ENCODE measurements around the gene GRK6. TPM values are rescaled to one million over a fixed set of nuclear protein-coding genes. Genes with fewer than 3 reads are reported as not detected.

Gene GRK6
- total and polyA plus RNA-seq, 2 of the 4 experiments (the other 2 are of a cell fraction), result 25.3 to 30.1 TPM

DNA sequence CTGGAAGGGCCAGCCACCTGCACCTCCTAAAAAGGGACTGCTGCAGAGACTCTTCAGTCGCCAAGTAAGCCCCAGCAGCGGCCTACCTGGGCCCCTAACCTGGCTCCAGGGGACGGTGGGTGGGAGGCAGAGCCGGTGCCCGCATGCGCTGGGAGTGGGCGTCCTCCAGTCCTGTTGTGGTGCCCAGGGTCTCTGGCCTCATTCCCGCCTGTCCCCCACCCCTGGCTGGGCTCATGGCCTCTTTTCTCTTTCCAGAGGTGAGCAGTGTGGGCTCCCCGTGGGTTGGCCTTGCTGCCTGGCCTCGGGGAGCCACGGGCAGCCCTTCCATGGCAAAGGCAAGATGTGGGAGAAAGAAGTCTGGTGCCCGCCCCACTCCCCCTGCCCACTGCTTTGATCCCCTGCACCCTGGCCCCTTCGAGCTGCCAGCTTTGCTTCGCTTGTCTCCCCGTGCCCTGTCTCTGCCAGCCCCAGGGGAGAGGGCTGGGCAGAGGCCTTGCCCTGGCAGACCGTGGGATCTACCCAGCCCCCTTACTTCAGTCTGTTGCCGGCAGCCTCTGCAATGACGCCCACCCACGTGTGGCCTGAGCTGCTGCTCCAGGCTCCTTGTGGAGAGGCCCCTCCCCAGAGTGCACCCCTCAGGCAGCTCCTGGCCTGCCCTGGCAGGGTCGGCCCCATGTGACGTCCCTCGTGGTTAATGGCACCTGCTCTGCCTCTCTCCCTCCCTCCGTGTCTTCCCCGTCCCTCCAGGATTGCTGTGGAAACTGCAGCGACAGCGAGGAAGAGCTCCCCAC is 14.7 kb downstream of the GRK6 start:
- intact Hi-C loops (cut with micrococcal nuclease) (no loop called here), in situ Hi-C loops (cut with MboI; ENCODE audit: low sequenced_read_pairs) (no loop called here), dilution Hi-C loops (cut with HindIII; ENCODE audit: low sequenced_read_pairs, unreplicated experiment) (no loop called here)
- Histone ChIP-seq H2AK5ac (ENCODE audit: low read depth, low read length) (no peak overlapping the region), H2AFZ (replicated peaks; ENCODE audit: low read length, poor library complexity) (no peak overlapping the region), H3K27ac (ENCODE audit: insufficient read depth, low read length) (no peak overlapping the region), H3K4me1 (ENCODE audit: control insufficient read depth, insufficient read depth, low read length) (peaks cover 2% of the 10 kb centered on the region), H2BK15ac (ENCODE audit: low read depth, low read length) (no peak overlapping the region), H3K27me3 (ENCODE audit: control insufficient read depth, insufficient read depth, low read length) (no peaks in the 10 kb centered on the region), H4K5ac (ENCODE audit: low read depth, low read length) (no peak overlapping the region), H3K18ac (ENCODE audit: low read depth, low read length) (no peak overlapping the region), H3K56ac (ENCODE audit: extremely low read depth, insufficient read depth, low read length) (no peak overlapping the region), H3K14ac (replicated peaks; ENCODE audit: low read depth, low read length) (no peak overlapping the region), H3K36me3 (ENCODE audit: control insufficient read depth, insufficient read depth, low read length) (peaks cover 18% of the 10 kb centered on the region; the same call in 1 of the 2 replicates), H2BK120ac (ENCODE audit: low read depth, low read length) (no peak overlapping the region), H3K4me3 (ENCODE audit: insufficient read depth, low read depth, low read length) (no peak overlapping the region), H4K20me1 (ENCODE audit: insufficient read depth, low read length) (peaks cover 4% of the 10 kb centered on the region; the same call in 1 of the 2 replicates), H4K8ac (ENCODE audit: low read depth in 2 of 2, low read length in 2 of 2) (no peak overlapping the region), H4K91ac (ENCODE audit: insufficient read depth, low read depth, low read length) (no peak overlapping the region), H2BK20ac (ENCODE audit: low read depth, low read length) (no peak overlapping the region), H3K4ac (ENCODE audit: low read depth, low read length) (no peak overlapping the region), H3K9me1 (ENCODE audit: insufficient read depth, low read length) (peaks cover 6% of the 10 kb centered on the region; the same call in 1 of the 2 replicates), H2BK5ac (ENCODE audit: low read depth, low read length, poor library complexity, severe bottlenecking) (no peak overlapping the region), H3K79me1 (ENCODE audit: low read depth in 1 of 2, low read length in 2 of 2) (peaks cover 0 to 2% of the 10 kb centered on the region in 2 experiments; a peak in 1 of 4 replicates), H2AK9ac (replicated peaks; ENCODE audit: low read depth, low read length, poor library complexity) (no peak overlapping the region), H3K4me2 (ENCODE audit: low read depth, low read length) (no peak overlapping the region), H3K9ac (ENCODE audit: low read depth, low read length) (no peak overlapping the region), H3K23ac (ENCODE audit: low read depth, low read length) (no peak overlapping the region), H3K9me3 (ENCODE audit: control insufficient read depth, insufficient read depth, low read length) (no peaks in the 10 kb centered on the region)
- TF ChIP-seq, protein P1, sequence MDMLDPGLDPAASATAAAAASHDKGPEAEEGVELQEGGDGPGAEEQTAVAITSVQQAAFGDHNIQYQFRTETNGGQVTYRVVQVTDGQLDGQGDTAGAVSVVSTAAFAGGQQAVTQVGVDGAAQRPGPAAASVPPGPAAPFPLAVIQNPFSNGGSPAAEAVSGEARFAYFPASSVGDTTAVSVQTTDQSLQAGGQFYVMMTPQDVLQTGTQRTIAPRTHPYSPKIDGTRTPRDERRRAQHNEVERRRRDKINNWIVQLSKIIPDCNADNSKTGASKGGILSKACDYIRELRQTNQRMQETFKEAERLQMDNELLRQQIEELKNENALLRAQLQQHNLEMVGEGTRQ (IDR thresholded peaks at IDR 0.05; ENCODE audit: low read depth, low read length), result no peak
- TF ChIP-seq MAZ (IDR thresholded peaks at IDR 0.05; ENCODE audit: borderline replicate concordance, low read depth, low read length), result no peak
- TF ChIP-seq RCOR1 (IDR thresholded peaks at IDR 0.05; ENCODE audit: insufficient replicate concordance, low read length), result no peak
- TF ChIP-seq RAD21 (IDR thresholded peaks at IDR 0.05; ENCODE audit: low read length), result no peak
- TF ChIP-seq FOS (IDR thresholded peaks at IDR 0.05; ENCODE audit: low read depth, low read length), result no peak
- no peak for TF ChIP-seq MXI1 (IDR thresholded peaks at IDR 0.05; ENCODE audit: borderline replicate concordance, low read depth, low read length)
- POLR2A ChIA-PET (ENCODE audit: unreplicated experiment), result no interaction called here
- WGBS, 2 experiments (ENCODE audit: extremely low coverage in 2 of 2, insufficient read length in 1 of 2), result 82% methylated on average over 15 of the region's 26 CpGs; no CpG with 5 or more reads in 1 of the 2 experiments
- CTCF ChIA-PET, result interaction anchor here (1.1 to 1.5 kb wide), 2 partner anchors 14 to 37 kb away, joined by 3 read pairs; no protein-coding TSS in a partner anchor
- ATAC-seq (ENCODE audit: low read depth) (no peak), DNase-seq (no peak)
- no TSS peak for BruUV-seq (replicated peaks)
